Measurements from ENCODE around the gene NIP7. TPM values are rescaled to one million over a fixed set of nuclear protein-coding genes. Genes with fewer than 3 reads are reported as not detected.

The NIP7 gene
- total and polyA plus RNA-seq, 9 of the 15 experiments (the other 6 are each of a cell fraction or from before 2014, with no cell fraction given): 28.9 to 85.5 (median 72.5) TPM

DNA sequence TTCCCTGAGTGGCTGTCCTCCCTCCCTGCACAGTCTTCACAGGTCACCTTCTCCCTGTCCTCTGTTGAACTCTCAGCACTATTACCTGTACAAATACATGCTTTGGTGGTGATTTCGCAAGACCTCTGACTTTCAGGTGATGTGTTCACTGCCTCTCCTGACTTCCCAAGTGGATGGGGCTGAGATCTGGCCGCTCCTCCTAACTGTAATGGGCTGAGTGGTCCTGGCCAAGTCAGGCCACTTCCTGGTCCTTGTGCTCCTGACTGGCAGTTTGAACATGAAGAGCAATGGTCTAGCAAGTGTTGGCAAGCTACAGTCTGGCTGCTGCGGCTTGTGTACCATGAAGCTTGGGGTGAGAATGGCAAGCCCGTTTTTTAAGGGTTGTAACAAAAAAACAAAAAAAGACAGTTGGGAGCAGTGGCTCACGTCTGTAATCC, 23.7 kb downstream of the NIP7 start:
- intact Hi-C loops (cut with micrococcal nuclease): no loop called here
- POLR2A ChIA-PET: no interaction called here
- H2AFZ ChIP-seq (ENCODE audit: low read depth, low read length): no peak overlapping the region
- WGBS (ENCODE audit: insufficient coverage, low coverage, missing lambda C conversion rate): 81% methylated on average over 5 of the region's 5 CpGs
- 0 out of 2 replicates have a peak, but pooled peaks cover 2% of the 10 kb centered on the region for H4K20me1 ChIP-seq (replicated peaks; ENCODE audit: control insufficient read depth, insufficient read depth, low read length)
- H3K9me3 ChIP-seq (replicated peaks; ENCODE audit: control insufficient read depth, insufficient read depth, low read depth, low read length): no peaks in the 10 kb centered on the region
- BruUV-seq (replicated peaks): no TSS peak
- in situ Hi-C loops (cut with MboI): no loop called here
- H3K4me1 ChIP-seq (replicated peaks in 1 of 2; ENCODE audit: control insufficient read depth in 2 of 2, insufficient read depth in 2 of 2, low read length in 2 of 2): peaks cover 0 to 7% of the 10 kb centered on the region in 2 experiments; a peak in 3 of 5 replicates
- CTCF ChIA-PET (ENCODE audit: low intra/inter-chr PET ratio): no interaction called here
- TF ChIP-seq TFAM (CRISPR knock-in tag; conservative IDR thresholded peaks at IDR 0.05) (no peak), FOSL1 (tag; conservative IDR thresholded peaks at IDR 0.05) (no peak), TAL1 (IDR thresholded peaks at IDR 0.05) (no peak), CEBPG (CRISPR knock-in tag; IDR thresholded peaks at IDR 0.05) (peak; percentile 52; the same call in 1 of the 2 replicates), CEBPG (tag; conservative IDR thresholded peaks at IDR 0.05 in 1 of 2, IDR thresholded peaks at IDR 0.05 in 1 of 2) (peak; percentile 22 to 41; a peak in 2 of 4 replicates), POLR2B (IDR thresholded peaks at IDR 0.05; ENCODE audit: low read depth, partially characterized antibody) (no peak), PHF8 (IDR thresholded peaks at IDR 0.05; ENCODE audit: borderline replicate concordance, low read length) (no peak), TBL1XR1 (IDR thresholded peaks at IDR 0.05; ENCODE audit: low read length in 2 of 2) (no peak), RAD21 (CRISPR knock-in tag; conservative IDR thresholded peaks at IDR 0.05 in 1 of 2, IDR thresholded peaks at IDR 0.05 in 1 of 2) (no peak), KDM4B (IDR thresholded peaks at IDR 0.05; ENCODE audit: borderline replicate concordance in 2 of 2, low read depth in 1 of 2) (no peak), HNRNPK (IDR thresholded peaks at IDR 0.05; ENCODE audit: low read depth, low read length, poor library complexity, severe bottlenecking) (no peak), CEBPB (tag; IDR thresholded peaks at IDR 0.05) (peak; percentile 90), ZNF57 (CRISPR knock-in tag; IDR thresholded peaks at IDR 0.05) (no peak), ZKSCAN8 (CRISPR knock-in tag; IDR thresholded peaks at IDR 0.05) (no peak)
- TF ChIP-seq, protein P1, sequence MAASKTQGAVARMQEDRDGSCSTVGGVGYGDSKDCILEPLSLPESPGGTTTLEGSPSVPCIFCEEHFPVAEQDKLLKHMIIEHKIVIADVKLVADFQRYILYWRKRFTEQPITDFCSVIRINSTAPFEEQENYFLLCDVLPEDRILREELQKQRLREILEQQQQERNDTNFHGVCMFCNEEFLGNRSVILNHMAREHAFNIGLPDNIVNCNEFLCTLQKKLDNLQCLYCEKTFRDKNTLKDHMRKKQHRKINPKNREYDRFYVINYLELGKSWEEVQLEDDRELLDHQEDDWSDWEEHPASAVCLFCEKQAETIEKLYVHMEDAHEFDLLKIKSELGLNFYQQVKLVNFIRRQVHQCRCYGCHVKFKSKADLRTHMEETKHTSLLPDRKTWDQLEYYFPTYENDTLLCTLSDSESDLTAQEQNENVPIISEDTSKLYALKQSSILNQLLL (CRISPR knock-in tag; IDR thresholded peaks at IDR 0.05; ENCODE audit: borderline replicate concordance): no peak
- TF ChIP-seq, protein P2, sequence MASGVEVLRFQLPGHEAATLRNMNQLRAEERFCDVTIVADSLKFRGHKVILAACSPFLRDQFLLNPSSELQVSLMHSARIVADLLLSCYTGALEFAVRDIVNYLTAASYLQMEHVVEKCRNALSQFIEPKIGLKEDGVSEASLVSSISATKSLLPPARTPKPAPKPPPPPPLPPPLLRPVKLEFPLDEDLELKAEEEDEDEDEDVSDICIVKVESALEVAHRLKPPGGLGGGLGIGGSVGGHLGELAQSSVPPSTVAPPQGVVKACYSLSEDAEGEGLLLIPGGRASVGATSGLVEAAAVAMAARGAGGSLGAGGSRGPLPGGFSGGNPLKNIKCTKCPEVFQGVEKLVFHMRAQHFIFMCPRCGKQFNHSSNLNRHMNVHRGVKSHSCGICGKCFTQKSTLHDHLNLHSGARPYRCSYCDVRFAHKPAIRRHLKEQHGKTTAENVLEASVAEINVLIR (CRISPR knock-in tag; IDR thresholded peaks at IDR 0.05): no peak
- TF ChIP-seq, protein P3, sequence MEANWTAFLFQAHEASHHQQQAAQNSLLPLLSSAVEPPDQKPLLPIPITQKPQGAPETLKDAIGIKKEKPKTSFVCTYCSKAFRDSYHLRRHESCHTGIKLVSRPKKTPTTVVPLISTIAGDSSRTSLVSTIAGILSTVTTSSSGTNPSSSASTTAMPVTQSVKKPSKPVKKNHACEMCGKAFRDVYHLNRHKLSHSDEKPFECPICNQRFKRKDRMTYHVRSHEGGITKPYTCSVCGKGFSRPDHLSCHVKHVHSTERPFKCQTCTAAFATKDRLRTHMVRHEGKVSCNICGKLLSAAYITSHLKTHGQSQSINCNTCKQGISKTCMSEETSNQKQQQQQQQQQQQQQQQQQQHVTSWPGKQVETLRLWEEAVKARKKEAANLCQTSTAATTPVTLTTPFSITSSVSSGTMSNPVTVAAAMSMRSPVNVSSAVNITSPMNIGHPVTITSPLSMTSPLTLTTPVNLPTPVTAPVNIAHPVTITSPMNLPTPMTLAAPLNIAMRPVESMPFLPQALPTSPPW (CRISPR knock-in tag; IDR thresholded peaks at IDR 0.05): no peak
- TF ChIP-seq, protein P4, sequence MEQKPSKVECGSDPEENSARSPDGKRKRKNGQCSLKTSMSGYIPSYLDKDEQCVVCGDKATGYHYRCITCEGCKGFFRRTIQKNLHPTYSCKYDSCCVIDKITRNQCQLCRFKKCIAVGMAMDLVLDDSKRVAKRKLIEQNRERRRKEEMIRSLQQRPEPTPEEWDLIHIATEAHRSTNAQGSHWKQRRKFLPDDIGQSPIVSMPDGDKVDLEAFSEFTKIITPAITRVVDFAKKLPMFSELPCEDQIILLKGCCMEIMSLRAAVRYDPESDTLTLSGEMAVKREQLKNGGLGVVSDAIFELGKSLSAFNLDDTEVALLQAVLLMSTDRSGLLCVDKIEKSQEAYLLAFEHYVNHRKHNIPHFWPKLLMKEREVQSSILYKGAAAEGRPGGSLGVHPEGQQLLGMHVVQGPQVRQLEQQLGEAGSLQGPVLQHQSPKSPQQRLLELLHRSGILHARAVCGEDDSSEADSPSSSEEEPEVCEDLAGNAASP (IDR thresholded peaks at IDR 0.05): no peak
- FAIRE-seq: no peak
- no peaks in the 10 kb centered on the region for H3K9me1 ChIP-seq (ENCODE audit: control insufficient read depth, insufficient read depth, low read length)
- H3K4me2 ChIP-seq (ENCODE audit: insufficient read depth, low read length): no peak overlapping the region
- peak overlapping the region in 1 of 2 experiments; percentile 57; a peak in 1 of 4 replicates for H3K9ac ChIP-seq (ENCODE audit: insufficient read depth in 1 of 2, low read depth in 2 of 2, low read length in 2 of 2)
- no peaks in the 10 kb centered on the region; the same call in 2 of the 3 replicates for H3K79me2 ChIP-seq (ENCODE audit: control insufficient read depth, insufficient read depth, low read length)
- no peak overlapping the region for H3K27ac ChIP-seq (ENCODE audit: extremely low read depth, low read depth, low read length)
- no peak for ATAC-seq
- no peaks in the 10 kb centered on the region for H3K27me3 ChIP-seq (ENCODE audit: control insufficient read depth in 2 of 2, insufficient read depth in 2 of 2, low read length in 2 of 2)
- DNase-seq (ENCODE audit: extremely low read depth in 1 of 4, low spot score in 3 of 4): no peak
- peaks cover 63% of the 10 kb centered on the region for H3K36me3 ChIP-seq (ENCODE audit: control insufficient read depth, insufficient read depth, low read length)
- no peak overlapping the region for H3K4me3 ChIP-seq

All from K562 (cell line).